ENCODE measurements around the gene WHRN. TPM values are rescaled to one million over a fixed set of nuclear protein-coding genes. Genes with fewer than 3 reads are reported as not detected.

Gene WHRN
- total and polyA plus RNA-seq, 2 of the 8 experiments (the other 6 are each of a cell fraction or from before 2014, with no cell fraction given), result 4.4 to 7.7 TPM

- TF ChIP-seq KDM1A (IDR thresholded peaks at IDR 0.05; ENCODE audit: borderline replicate concordance, low read length) (no peak), CTBP2 (IDR thresholded peaks at IDR 0.05; ENCODE audit: borderline replicate concordance, insufficient read depth, insufficient read length, low read length) (no peak)
Observed at GRCh38 chr9:114423181-114423580, 82.1 kb downstream of the WHRN start (continued).

Measured in H1 (cell line).